Activated naive CD8-positive, alpha-beta T cell treated with anti-CD3 and anti-CD28 coated beads for 36 hours (primary cell): ENCODE measurements around the gene G3BP1. TPM values are rescaled to one million over a fixed set of nuclear protein-coding genes. Genes with fewer than 3 reads are reported as not detected.
"Not testable (repeated sequence)": the region's sequence is repeated elsewhere in the genome, so short reads cannot be mapped to it uniquely, and the experiment has no call there.

Experiments used
- DNase-seq: peaks from one replicate; pipeline ENCODE4 v3.0.0; 2021
- H3K27ac Mint-ChIP-seq: one replicate; pipeline ENCODE4 v1.8.0; 2022; ENCODE audit warnings: mild to moderate bottlenecking, moderate library complexity, mixed read lengths
- H3K27me3 Mint-ChIP-seq: one replicate; pipeline ENCODE4 v1.8.0; 2022; ENCODE audit warnings: mild to moderate bottlenecking, mixed read lengths
- H3K36me3 Mint-ChIP-seq: one replicate; pipeline ENCODE4 v1.8.0; 2021; ENCODE audit warnings: mild to moderate bottlenecking, mixed read lengths
- H3K4me1 Mint-ChIP-seq: one replicate; pipeline ENCODE4 v1.8.0; 2021; ENCODE audit warnings: mixed read lengths
- H3K4me3 Mint-ChIP-seq: one replicate; pipeline ENCODE4 v1.8.0; 2022; ENCODE audit warnings: mild to moderate bottlenecking, moderate library complexity, mixed read lengths
- H3K9me3 Mint-ChIP-seq: one replicate; pipeline ENCODE4 v1.8.0; 2022; ENCODE audit warnings: mixed read lengths
- total RNA-seq, 2 experiments: library from RNA; stranded (reverse); gene quantifications; one replicate each; pipeline ENCODE4 v1.2.3, GENCODE V29; 2021

Gene G3BP1
- 100 to 1,000 TPM; 364 to 375 TPM for total RNA-seq

- peaks cover 31% of the 10 kb centered on the region for H3K4me1 Mint-ChIP-seq
- H3K9me3 Mint-ChIP-seq: no peaks in the 10 kb centered on the region
- peak within 1 kb of the TSS; percentile 83 for H3K4me3 Mint-ChIP-seq
- no peaks in the 10 kb centered on the region for H3K27me3 Mint-ChIP-seq
- H3K36me3 Mint-ChIP-seq: peaks cover 30% of the 10 kb centered on the region
- peak within 1 kb of the TSS; percentile 86 for H3K27ac Mint-ChIP-seq
- DNase-seq: peak; percentile 98
Observed at GRCh38 chr5:151771259-151772028, at the start of gene G3BP1. Gene G3BP1, plus strand, starts transcription at chr5:151771954. Its CDS starts 14,667 bp downstream, at chr5:151786621.

DNA sequence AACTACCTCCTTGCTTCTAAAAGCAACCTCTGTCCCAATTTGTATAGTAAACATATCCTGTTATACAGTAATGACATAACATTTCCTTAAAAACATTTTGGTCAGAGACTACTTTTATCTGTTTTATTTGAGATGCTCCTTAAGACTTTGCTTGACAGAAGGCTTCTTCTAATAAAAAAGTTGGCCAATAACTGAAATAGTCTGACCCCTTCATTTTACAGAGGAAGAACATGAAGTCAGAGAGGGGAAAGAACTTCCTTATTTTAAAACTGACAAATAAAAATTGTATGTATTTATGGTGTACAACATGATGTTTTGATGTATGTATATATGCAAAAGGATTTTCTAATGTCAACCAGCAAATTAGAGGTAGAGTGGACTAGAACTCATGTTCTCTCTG is 49.2 kb upstream of the G3BP1 start:
- H3K4me3 Mint-ChIP-seq: no peak overlapping the region
- no peak for DNase-seq
- H3K36me3 Mint-ChIP-seq: no peaks in the 10 kb centered on the region
- H3K4me1 Mint-ChIP-seq: peaks cover 8% of the 10 kb centered on the region
- no peaks in the 10 kb centered on the region for H3K27me3 Mint-ChIP-seq
- no peaks in the 10 kb centered on the region for H3K9me3 Mint-ChIP-seq
- H3K27ac Mint-ChIP-seq: no peak overlapping the region

DNA sequence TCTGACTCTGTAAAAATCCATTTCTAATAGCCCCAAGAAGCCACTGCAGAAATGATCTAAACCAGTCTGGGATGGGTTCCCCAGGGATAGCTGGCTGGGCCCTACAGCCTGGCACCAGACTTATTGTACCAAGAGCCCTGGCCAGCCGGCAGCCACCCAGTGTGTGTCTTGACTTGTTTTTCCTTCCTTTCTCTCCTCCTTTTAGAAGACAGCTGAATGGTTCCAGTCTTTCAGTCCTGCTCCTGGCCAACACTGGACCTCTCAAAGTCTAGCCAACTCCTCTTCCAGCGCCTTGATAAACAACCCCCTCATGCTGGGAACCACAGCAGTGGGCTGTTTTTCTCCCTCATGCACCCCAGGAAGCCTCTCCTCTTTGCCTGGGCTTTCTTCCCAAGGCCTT is 47.4 kb upstream of the G3BP1 start:
- H3K4me1 Mint-ChIP-seq: peaks cover 8% of the 10 kb centered on the region
- no peaks in the 10 kb centered on the region for H3K27me3 Mint-ChIP-seq
- no peak overlapping the region for H3K4me3 Mint-ChIP-seq
- H3K36me3 Mint-ChIP-seq: peaks cover 3% of the 10 kb centered on the region
- DNase-seq: no peak
- no peaks in the 10 kb centered on the region for H3K9me3 Mint-ChIP-seq
- H3K27ac Mint-ChIP-seq: no peak overlapping the region

- H3K4me3 Mint-ChIP-seq, H3K4me1 Mint-ChIP-seq, H3K27ac Mint-ChIP-seq, DNase-seq, H3K9me3 Mint-ChIP-seq, H3K27me3 Mint-ChIP-seq: not testable (repeated sequence)
- peaks cover 23% of the 10 kb centered on the region for H3K36me3 Mint-ChIP-seq
Observed at GRCh38 chr5:151729597-151729996, 42.2 kb upstream of the G3BP1 start.

- no peak for DNase-seq
- Mint-ChIP-seq H3K4me1 (peaks cover 3% of the 10 kb centered on the region), H3K27me3 (no peaks in the 10 kb centered on the region), H3K36me3 (peaks cover 23% of the 10 kb centered on the region), H3K9me3 (peaks cover 4% of the 10 kb centered on the region), H3K4me3 (no peak overlapping the region), H3K27ac (no peak overlapping the region)
Observed at GRCh38 chr5:151730381-151730780, 41.4 kb upstream of the G3BP1 start.

DNA sequence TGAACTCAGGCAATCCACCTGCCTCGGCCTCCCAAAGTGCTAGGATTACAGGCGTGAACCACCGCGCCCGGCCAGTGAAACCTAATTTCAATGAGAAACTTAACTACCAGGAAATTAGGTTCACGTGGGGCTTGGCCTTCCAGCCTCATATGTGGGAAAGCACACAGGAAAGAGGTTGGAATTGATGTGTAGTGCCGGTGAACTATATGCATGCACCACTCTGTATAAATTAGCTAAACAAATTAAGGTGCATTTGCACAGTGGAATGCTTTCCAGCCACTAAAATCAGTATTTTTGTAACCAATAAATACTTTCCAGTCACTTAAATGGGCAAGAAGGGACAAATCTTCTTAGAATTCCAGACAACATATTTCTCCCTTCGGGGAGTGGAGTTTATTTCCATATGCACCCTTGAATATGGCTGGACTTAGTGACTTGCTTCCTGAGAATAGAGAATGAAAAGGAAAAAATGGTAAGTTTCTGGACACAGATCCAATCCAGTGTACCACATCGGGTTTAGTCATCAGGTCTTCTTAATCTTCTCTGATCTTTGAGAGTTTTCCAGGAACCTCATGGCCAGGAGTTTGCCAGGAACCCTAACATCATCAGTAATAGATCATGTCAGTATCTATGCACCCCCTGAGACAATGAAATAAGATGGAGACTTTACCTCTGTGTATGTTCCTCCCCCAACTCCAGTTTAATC is 38.2 kb upstream of the G3BP1 start:
- Mint-ChIP-seq H3K4me3 (no peak overlapping the region), H3K9me3 (peaks cover 4% of the 10 kb centered on the region), H3K36me3 (peaks cover 23% of the 10 kb centered on the region), H3K27ac (no peak overlapping the region), H3K4me1 (peaks cover 3% of the 10 kb centered on the region), H3K27me3 (no peaks in the 10 kb centered on the region)
- DNase-seq: no peak

DNA sequence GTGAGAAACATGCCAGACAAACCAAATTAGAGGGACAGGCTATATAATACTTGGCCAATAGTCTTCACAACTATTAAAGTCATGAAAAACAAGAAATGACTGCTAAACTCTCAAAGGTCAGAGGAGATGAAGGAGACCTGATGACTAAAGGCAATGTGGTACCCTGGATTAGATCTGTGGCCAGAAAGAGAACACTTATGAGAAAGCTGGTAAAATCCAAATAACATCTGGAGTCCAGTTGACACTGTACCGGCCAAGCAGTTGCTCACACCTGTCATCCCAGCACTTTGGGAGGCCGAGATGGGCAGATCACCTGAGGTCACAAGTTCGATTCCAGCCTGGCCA is 37.7 kb upstream of the G3BP1 start:
- no peak overlapping the region for H3K27ac Mint-ChIP-seq
- peaks cover 23% of the 10 kb centered on the region for H3K36me3 Mint-ChIP-seq
- no peak for DNase-seq
- no peaks in the 10 kb centered on the region for H3K27me3 Mint-ChIP-seq
- H3K4me1 Mint-ChIP-seq: peaks cover 3% of the 10 kb centered on the region
- H3K9me3 Mint-ChIP-seq: peaks cover 4% of the 10 kb centered on the region
- no peak overlapping the region for H3K4me3 Mint-ChIP-seq

GRCh38 chr5:151735646-151736045 is 36.1 kb upstream of the G3BP1 start:
- H3K36me3 Mint-ChIP-seq: peaks cover 9% of the 10 kb centered on the region
- no peak overlapping the region for H3K4me3 Mint-ChIP-seq
- no peak overlapping the region for H3K27ac Mint-ChIP-seq
- H3K27me3 Mint-ChIP-seq: no peaks in the 10 kb centered on the region
- no peaks in the 10 kb centered on the region for H3K9me3 Mint-ChIP-seq
- peaks cover 5% of the 10 kb centered on the region for H3K4me1 Mint-ChIP-seq
- no peak for DNase-seq

DNA sequence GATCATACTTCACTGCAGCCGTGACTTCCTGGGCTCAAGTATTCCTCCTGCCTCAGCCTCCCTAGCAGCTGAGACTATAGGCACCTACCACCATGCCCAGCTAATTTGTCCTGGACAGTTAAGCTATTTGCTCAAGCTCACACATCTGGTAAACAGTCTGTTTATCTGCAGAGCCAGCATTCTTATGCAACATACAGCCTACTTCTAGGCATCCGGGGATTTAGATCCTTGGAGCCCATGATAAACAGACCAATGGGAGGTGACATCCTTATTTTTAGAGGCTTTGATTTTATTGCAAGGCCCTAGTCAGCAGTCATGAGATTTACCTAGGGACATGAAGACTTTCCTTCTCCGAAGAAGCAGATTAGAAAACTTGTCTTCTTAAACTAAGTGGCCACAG is 34.3 kb upstream of the G3BP1 start:
- no peak overlapping the region for H3K4me3 Mint-ChIP-seq
- H3K27ac Mint-ChIP-seq: no peak overlapping the region
- no peaks in the 10 kb centered on the region for H3K9me3 Mint-ChIP-seq
- H3K4me1 Mint-ChIP-seq: peaks cover 8% of the 10 kb centered on the region
- no peak for DNase-seq
- peaks cover 3% of the 10 kb centered on the region for H3K36me3 Mint-ChIP-seq
- H3K27me3 Mint-ChIP-seq: no peaks in the 10 kb centered on the region

DNA sequence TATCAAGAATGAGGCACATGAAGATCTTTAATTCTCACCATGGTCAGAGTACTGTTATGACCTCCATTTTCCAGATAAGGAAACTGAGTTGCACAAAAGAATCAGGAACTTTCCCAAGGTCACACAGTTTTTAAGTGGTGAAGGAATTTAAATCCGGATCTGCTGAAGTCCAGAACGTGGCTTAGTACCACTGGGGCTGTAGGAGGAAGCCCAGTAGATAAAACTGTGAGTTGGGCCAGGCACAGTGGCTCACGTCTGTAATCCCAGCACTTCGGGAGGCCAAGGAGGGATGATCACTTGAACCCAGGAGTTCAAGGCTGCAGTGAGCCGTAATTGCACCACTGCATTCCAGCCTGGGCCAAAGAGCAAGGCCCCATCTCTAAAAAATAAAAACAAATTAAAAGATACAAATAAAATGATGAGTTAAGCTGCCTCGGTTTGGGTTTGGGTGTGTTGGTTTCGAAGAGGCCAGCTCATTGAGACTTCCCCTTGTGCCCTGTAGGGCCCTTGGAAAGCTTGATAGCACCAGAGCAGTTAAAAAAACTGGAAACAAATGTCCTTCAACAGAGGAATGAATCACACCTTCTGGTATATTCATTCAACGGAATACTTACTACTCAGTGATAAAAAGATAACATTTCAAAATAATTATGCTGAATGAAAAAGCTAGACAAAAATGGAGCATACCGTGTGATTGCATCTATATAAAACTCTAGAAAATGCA is 33.5 kb upstream of the G3BP1 start:
- DNase-seq: no peak
- no peaks in the 10 kb centered on the region for H3K27me3 Mint-ChIP-seq
- no peak overlapping the region for H3K27ac Mint-ChIP-seq
- H3K4me1 Mint-ChIP-seq: peaks cover 12% of the 10 kb centered on the region
- no peak overlapping the region for H3K4me3 Mint-ChIP-seq
- no peaks in the 10 kb centered on the region for H3K9me3 Mint-ChIP-seq
- peaks cover 3% of the 10 kb centered on the region for H3K36me3 Mint-ChIP-seq

- Mint-ChIP-seq H3K9me3 (no peaks in the 10 kb centered on the region), H3K36me3 (peaks cover 3% of the 10 kb centered on the region), H3K27me3 (no peaks in the 10 kb centered on the region), H3K4me3 (no peak overlapping the region), H3K4me1 (peaks cover 9% of the 10 kb centered on the region), H3K27ac (no peak overlapping the region)
- no peak for DNase-seq
Observed at GRCh38 chr5:151739395-151739794, 32.4 kb upstream of the G3BP1 start.

GRCh38 chr5:151739939-151740335 is 31.8 kb upstream of the G3BP1 start:
- Mint-ChIP-seq H3K27me3 (no peaks in the 10 kb centered on the region), H3K36me3 (peaks cover 8% of the 10 kb centered on the region), H3K4me3 (no peak overlapping the region), H3K27ac (no peak overlapping the region), H3K9me3 (no peaks in the 10 kb centered on the region), H3K4me1 (peaks cover 9% of the 10 kb centered on the region)
- DNase-seq: no peak

GRCh38 chr5:151740336-151740942 is 31.3 kb upstream of the G3BP1 start:
- Mint-ChIP-seq H3K27ac (no peak overlapping the region), H3K36me3 (peaks cover 13% of the 10 kb centered on the region), H3K4me1 (peaks cover 14% of the 10 kb centered on the region), H3K4me3 (no peak overlapping the region), H3K27me3 (no peaks in the 10 kb centered on the region), H3K9me3 (no peaks in the 10 kb centered on the region)
- peak; percentile 31 for DNase-seq

- DNase-seq: no peak
- Mint-ChIP-seq H3K27ac (no peak overlapping the region), H3K4me1 (peaks cover 18% of the 10 kb centered on the region), H3K36me3 (peaks cover 16% of the 10 kb centered on the region), H3K9me3 (no peaks in the 10 kb centered on the region), H3K4me3 (no peak overlapping the region), H3K27me3 (no peaks in the 10 kb centered on the region)
Observed at GRCh38 chr5:151740958-151741373, 30.8 kb upstream of the G3BP1 start.
